HCT116 (cell line): ENCODE results near the gene AUP1.

Experiments used
- CTCF ChIP-seq, 3 experiments: fragments of 200-600 bp in 1 of 3; sonication (generic) in 1 of 3; IDR thresholded peaks in 2 of 3; conservative IDR thresholded peaks in 1 of 3; 2 replicates each; pipeline ENCODE4 v1.5.1; 2012 to 2017; ENCODE audit warnings: low read depth in 2 of 3, low read length in 2 of 3, antibody characterized with exemption in 1 of 3, borderline replicate concordance in 1 of 3, control low read depth in 1 of 3, mild to moderate bottlenecking in 1 of 3, mixed read lengths in 1 of 3, mixed run types in 1 of 3, moderate library complexity in 1 of 3; ENCODE audit not compliant: insufficient read depth in 1 of 3
- POLR2A ChIP-seq: IDR thresholded peaks from 2 replicates; pipeline ENCODE4 v1.7.0; 2011; ENCODE audit warnings: borderline replicate concordance; ENCODE audit not compliant: insufficient read depth, insufficient read length; ENCODE audit errors: extremely low read depth
- SP1 ChIP-seq: IDR thresholded peaks from 2 replicates; pipeline ENCODE4 v1.6.1; 2012; ENCODE audit warnings: low read depth
- TF ChIP-seq, protein P1 (sequence below): IDR thresholded peaks from 2 replicates; pipeline ENCODE4 v1.6.1; 2012; ENCODE audit warnings: low read depth

DNA sequence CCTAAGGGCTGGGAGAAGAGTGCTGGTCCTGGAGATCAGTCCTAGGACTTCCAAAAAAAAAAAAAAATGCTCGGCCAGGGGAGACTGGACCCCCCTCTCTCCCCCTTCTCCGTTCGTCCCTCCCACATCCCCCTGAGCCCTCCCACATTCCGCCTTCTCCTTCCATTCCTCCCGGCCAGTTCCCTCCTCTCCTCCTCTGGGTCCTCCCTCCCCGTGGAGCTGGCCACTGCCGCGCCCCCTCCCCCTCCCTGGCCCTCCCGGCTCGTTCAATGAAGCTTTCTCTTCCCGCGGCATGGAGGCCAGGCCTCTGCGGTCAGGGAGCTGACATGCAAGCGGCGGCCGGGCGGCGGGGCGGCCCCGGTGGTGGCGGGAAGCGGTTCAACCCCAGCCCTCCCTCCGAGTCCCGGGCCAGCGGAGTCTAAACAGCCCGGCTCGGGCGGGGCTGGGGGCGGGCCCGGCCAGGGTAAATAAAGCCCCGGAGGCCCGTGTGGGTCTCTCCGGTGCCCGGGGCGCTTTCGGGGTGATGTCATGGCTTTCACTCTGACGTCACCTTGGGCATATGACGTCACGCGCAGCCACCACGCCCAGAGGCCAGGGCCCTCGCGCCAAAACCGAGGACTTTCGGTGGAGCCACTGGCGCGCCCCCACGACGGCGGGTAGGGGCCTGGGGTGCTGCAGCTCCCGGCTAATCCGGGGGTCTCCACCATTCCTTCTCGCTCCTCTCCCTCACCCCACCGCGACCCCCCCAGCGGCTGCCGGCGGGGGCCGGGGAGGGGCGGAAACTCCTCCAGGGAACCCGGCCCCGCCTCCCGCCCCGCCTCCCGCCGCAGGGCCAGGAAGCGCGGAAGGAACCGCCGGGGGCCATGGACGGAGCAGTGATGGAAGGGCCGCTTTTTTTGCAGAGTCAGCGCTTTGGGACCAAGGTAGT is 24.6 kb upstream of the AUP1 start, which contains the start of the genes DOK1 and LOXL3:
- TF ChIP-seq SP1 (no peak), POLR2A (no peak), CTCF (IDR thresholded peaks at IDR 0.05 in 2 of 3, conservative IDR thresholded peaks at IDR 0.05 in 1 of 3; ENCODE audit: borderline replicate concordance in 1 of 3, insufficient read depth in 1 of 3, low read depth in 2 of 3, low read length in 2 of 3) (no peak)
- TF ChIP-seq, protein P1, sequence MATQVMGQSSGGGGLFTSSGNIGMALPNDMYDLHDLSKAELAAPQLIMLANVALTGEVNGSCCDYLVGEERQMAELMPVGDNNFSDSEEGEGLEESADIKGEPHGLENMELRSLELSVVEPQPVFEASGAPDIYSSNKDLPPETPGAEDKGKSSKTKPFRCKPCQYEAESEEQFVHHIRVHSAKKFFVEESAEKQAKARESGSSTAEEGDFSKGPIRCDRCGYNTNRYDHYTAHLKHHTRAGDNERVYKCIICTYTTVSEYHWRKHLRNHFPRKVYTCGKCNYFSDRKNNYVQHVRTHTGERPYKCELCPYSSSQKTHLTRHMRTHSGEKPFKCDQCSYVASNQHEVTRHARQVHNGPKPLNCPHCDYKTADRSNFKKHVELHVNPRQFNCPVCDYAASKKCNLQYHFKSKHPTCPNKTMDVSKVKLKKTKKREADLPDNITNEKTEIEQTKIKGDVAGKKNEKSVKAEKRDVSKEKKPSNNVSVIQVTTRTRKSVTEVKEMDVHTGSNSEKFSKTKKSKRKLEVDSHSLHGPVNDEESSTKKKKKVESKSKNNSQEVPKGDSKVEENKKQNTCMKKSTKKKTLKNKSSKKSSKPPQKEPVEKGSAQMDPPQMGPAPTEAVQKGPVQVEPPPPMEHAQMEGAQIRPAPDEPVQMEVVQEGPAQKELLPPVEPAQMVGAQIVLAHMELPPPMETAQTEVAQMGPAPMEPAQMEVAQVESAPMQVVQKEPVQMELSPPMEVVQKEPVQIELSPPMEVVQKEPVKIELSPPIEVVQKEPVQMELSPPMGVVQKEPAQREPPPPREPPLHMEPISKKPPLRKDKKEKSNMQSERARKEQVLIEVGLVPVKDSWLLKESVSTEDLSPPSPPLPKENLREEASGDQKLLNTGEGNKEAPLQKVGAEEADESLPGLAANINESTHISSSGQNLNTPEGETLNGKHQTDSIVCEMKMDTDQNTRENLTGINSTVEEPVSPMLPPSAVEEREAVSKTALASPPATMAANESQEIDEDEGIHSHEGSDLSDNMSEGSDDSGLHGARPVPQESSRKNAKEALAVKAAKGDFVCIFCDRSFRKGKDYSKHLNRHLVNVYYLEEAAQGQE: no peak
